ENCODE measurements around the gene SLC16A10.
"Not testable (repeated sequence)": the region's sequence is repeated elsewhere in the genome, so short reads cannot be mapped to it uniquely, and the experiment has no call there.

Gene SLC16A10

GRCh38 chr6:111220383-111221031, 133.2 kb downstream of the SLC16A10 start:
- DNase-seq (ENCODE audit: low read depth) = no peak

- DNase-seq (ENCODE audit: low read depth) = no peak
Measured at GRCh38 chr6:111221804-111222203, 134.5 kb downstream of the SLC16A10 start.

- DNase-seq (ENCODE audit: low read depth) = no peak
Measured at GRCh38 chr6:111222341-111222740, 135.0 kb downstream of the SLC16A10 start.

- DNase-seq (ENCODE audit: low read depth) = peak; percentile 8
Measured at GRCh38 chr6:111228094-111228493, 140.8 kb downstream of the SLC16A10 start.

GRCh38 chr6:111230351-111231089, 143.2 kb downstream of the SLC16A10 start:
- peak; percentile 78 for DNase-seq (ENCODE audit: low read depth)

GRCh38 chr6:111231090-111231459, 143.8 kb downstream of the SLC16A10 start:
- DNase-seq (ENCODE audit: low read depth) = no peak

- DNase-seq (ENCODE audit: low read depth) = no peak
Measured at GRCh38 chr6:111237852-111238251, 150.5 kb downstream of the SLC16A10 start.

- DNase-seq (ENCODE audit: low read depth) = no peak
Measured at GRCh38 chr6:111238464-111239119, 151.3 kb downstream of the SLC16A10 start.

- DNase-seq (ENCODE audit: low read depth) = no peak
Measured at GRCh38 chr6:111239461-111239860, 152.2 kb downstream of the SLC16A10 start.

- no peak for DNase-seq (ENCODE audit: low read depth)
Measured at GRCh38 chr6:111242452-111242851, 155.1 kb downstream of the SLC16A10 start.

- DNase-seq (ENCODE audit: low read depth) = no peak
Measured at GRCh38 chr6:111243095-111243494, 155.8 kb downstream of the SLC16A10 start.

GRCh38 chr6:111248789-111249188, 161.5 kb downstream of the SLC16A10 start:
- DNase-seq (ENCODE audit: low read depth) = no peak

GRCh38 chr6:111250791-111251354, 163.6 kb downstream of the SLC16A10 start:
- no peak for DNase-seq (ENCODE audit: low read depth)

- DNase-seq (ENCODE audit: low read depth) = no peak
Measured at GRCh38 chr6:111252726-111253125, 165.4 kb downstream of the SLC16A10 start.

- no peak for DNase-seq (ENCODE audit: low read depth)
Measured at GRCh38 chr6:111254004-111254778, 166.9 kb downstream of the SLC16A10 start.

- no peak for DNase-seq (ENCODE audit: low read depth)
Measured at GRCh38 chr6:111254779-111255166, 167.5 kb downstream of the SLC16A10 start.

GRCh38 chr6:111255838-111256237, 168.5 kb downstream of the SLC16A10 start:
- not testable (repeated sequence) for DNase-seq (ENCODE audit: low read depth)

GRCh38 chr6:111256646-111257045, 169.3 kb downstream of the SLC16A10 start:
- DNase-seq (ENCODE audit: low read depth) = no peak

GRCh38 chr6:111258010-111258409, 170.7 kb downstream of the SLC16A10 start:
- DNase-seq (ENCODE audit: low read depth) = no peak

- DNase-seq (ENCODE audit: low read depth) = peak; percentile 37
Measured at GRCh38 chr6:111258615-111259088, 171.3 kb downstream of the SLC16A10 start.

GRCh38 chr6:111259089-111259831, 172.0 kb downstream of the SLC16A10 start:
- peak; percentile 99 for DNase-seq (ENCODE audit: low read depth)

Measured in fibroblast of gingiva (primary cell).